ENCODE measurements around the gene ADAMTS16. TPM values are rescaled to one million over a fixed set of nuclear protein-coding genes. Genes with fewer than 3 reads are reported as not detected.

ADAMTS16 gene
- total and polyA plus RNA-seq, 2 donors (not counting 3 experiments of a cell fraction or from before 2014, with no cell fraction given), result not detected

- Histone ChIP-seq H3K27me3 (ENCODE audit: control insufficient read depth in 2 of 2, insufficient read depth in 2 of 2, low read length in 2 of 2) (no peaks in the 10 kb centered on the region), H2AFZ (ENCODE audit: low read depth, low read length) (no peak overlapping the region), H3K9me1 (replicated peaks; ENCODE audit: control insufficient read depth, extremely low read depth, insufficient read depth, low read length) (no peaks in the 10 kb centered on the region), H3K9me3 (replicated peaks; ENCODE audit: control insufficient read depth, insufficient read depth, low read length) (peaks cover 2% of the 10 kb centered on the region), H3K4me3 (replicated peaks in 1 of 3; ENCODE audit: insufficient read depth in 1 of 3, low read depth in 1 of 3, low read length in 3 of 3) (no peak overlapping the region), H3K4me1 (ENCODE audit: control insufficient read depth, extremely low read depth, insufficient read depth, low read length) (no peaks in the 10 kb centered on the region), H3K27ac (ENCODE audit: insufficient read depth, low read depth, low read length) (no peak overlapping the region), H3K9ac (replicated peaks; ENCODE audit: extremely low read depth, insufficient read depth, low read length) (no peak overlapping the region), H3K36me3 (ENCODE audit: control insufficient read depth in 2 of 2, extremely low read depth in 1 of 2, insufficient read depth in 2 of 2, low read length in 2 of 2) (no peaks in the 10 kb centered on the region), H3K4me2 (ENCODE audit: insufficient read depth, low read length) (no peak overlapping the region), H3K79me2 (ENCODE audit: control insufficient read depth, insufficient read depth, low read length) (no peaks in the 10 kb centered on the region), H4K20me1 (replicated peaks; ENCODE audit: control insufficient read depth, extremely low read depth, insufficient read depth, low read length) (no peaks in the 10 kb centered on the region)
- CTCF ChIA-PET, result no interaction called here
- FAIRE-seq (no peak), DNase-seq (ENCODE audit: low read depth, low spot score) (no peak)
- BruUV-seq (replicated peaks), result no TSS peak
- intact Hi-C loops (cut with micrococcal nuclease) (no loop called here), dilution Hi-C loops (cut with MboI; ENCODE audit: extremely low pct_ligation_motif_present, low sequenced_read_pairs) (no loop called here)
- TF ChIP-seq CTCF (IDR thresholded peaks at IDR 0.05; ENCODE audit: extremely low read depth in 1 of 2, insufficient read depth in 1 of 2, low read depth in 1 of 2, low read length in 2 of 2) (no peak), JUN (IDR thresholded peaks at IDR 0.05; ENCODE audit: borderline replicate concordance, insufficient read depth, insufficient read length, low read depth) (no peak), POLR2AphosphoS5 (IDR thresholded peaks at IDR 0.05; ENCODE audit: insufficient read depth, low read depth, low read length) (no peak), FOS (IDR thresholded peaks at IDR 0.05; ENCODE audit: borderline replicate concordance, insufficient read depth, low read length) (no peak), POLR2A (IDR thresholded peaks at IDR 0.05; ENCODE audit: low read depth, low read length) (no peak), MAX (IDR thresholded peaks at IDR 0.05; ENCODE audit: insufficient read depth, insufficient read length) (no peak), EZH2 (IDR thresholded peaks at IDR 0.05; ENCODE audit: borderline replicate concordance, low read depth, low read length, severe bottlenecking) (no peak)
- POLR2A ChIA-PET, result no interaction called here
These were observed 190.8 kb downstream of the ADAMTS16 start for GRCh38 chr5:5330728-5331452.

All from endothelial cell of umbilical vein (primary cell).